Kidney (tissue), 14 donors: ENCODE results near the gene IRX4. TPM values are rescaled to one million over a fixed set of nuclear protein-coding genes. Genes with fewer than 3 reads are reported as not detected.

Source experiments
- DNase-seq, 5 donors: peaks; one replicate each; pipeline ENCODE4 v3.0.0-alpha.2; 2013 to 2020
- FAIRE-seq: peaks from 2 replicates; lab custom pipeline; 2012; peaks lifted over from hg19 to GRCh38; lab: Jason Lieb, UNC
- H3K27ac ChIP-seq, 2 donors: one replicate each; pipeline ENCODE4 v1.7.0; 2013; ENCODE audit warnings: low read depth in 2 of 2, low read length in 2 of 2, inconsistent platforms in 1 of 2
- H3K27me3 ChIP-seq: one replicate; pipeline ENCODE4 v1.7.1; 2013; ENCODE audit warnings: low read length, inconsistent platforms; ENCODE audit not compliant: control insufficient read depth, insufficient read depth
- H3K36me3 ChIP-seq, 3 donors: one replicate each; pipeline versions ENCODE4 v1.7.0 to v1.7.1; 2013; ENCODE audit warnings: low read length in 3 of 3, control low read depth in 1 of 3, inconsistent platforms in 1 of 3; ENCODE audit not compliant: insufficient read depth in 3 of 3, control insufficient read depth in 2 of 3
- H3K4me1 ChIP-seq, 3 donors: one replicate each; pipeline versions ENCODE4 v1.7.0 to v1.7.1; 2013; ENCODE audit warnings: low read length in 3 of 3, inconsistent platforms in 1 of 3, low read depth in 1 of 3; ENCODE audit not compliant: control insufficient read depth in 2 of 3, insufficient read depth in 2 of 3
- H3K4me3 ChIP-seq, 3 donors: one replicate each; pipeline versions ENCODE4 v1.7.0 to v1.8.1; 2013; ENCODE audit warnings: low read length in 3 of 3, control low read depth in 1 of 3, inconsistent platforms in 1 of 3
- H3K9ac ChIP-seq, 3 donors: one replicate each; pipeline versions ENCODE4 v1.7.0 to v1.7.1; 2013; ENCODE audit warnings: low read length in 3 of 3, control low read depth in 1 of 3, inconsistent platforms in 1 of 3
- H3K9me3 ChIP-seq, 3 donors: one replicate each; pipeline versions ENCODE4 v1.7.0 to v1.7.1; 2013; ENCODE audit warnings: low read length in 3 of 3, control low read depth in 1 of 3, inconsistent platforms in 1 of 3; ENCODE audit not compliant: control insufficient read depth in 2 of 3, insufficient read depth in 1 of 3
- intact Hi-C: fragments of 100-400 bp; cut with DNase I; formaldehyde crosslinking; loops from one replicate; pipeline ENCODE4 v1.11.1; 2022
- polyA plus RNA-seq: library from polyadenylated mRNA; stranded (reverse); fragments of 350-450 nt; fragmentation: Illumina TruSeq; extraction: RNeasy Lipid Tissue Mini Kit (QIAGEN cat#74804); gene quantifications from one replicate; pipeline ENCODE4 v1.2.3, GENCODE V29; 2014; ENCODE audit warnings: low read depth, low replicate concordance; ENCODE audit not compliant: insufficient read depth
- total RNA-seq: library from RNA; stranded (reverse); fragmentation: NEBNext Ultra II Directional; extraction: Animal tissue kit (Norgen Biotek cat#: 25700); gene quantifications from one replicate; pipeline ENCODE4 v1.2.1, GENCODE V29; 2021
- TF ChIP-seq, protein P1 (sequence below): IDR thresholded peaks from 3 replicates; pipeline ENCODE4 v1.5.1; 2012; ENCODE audit warnings: mild to moderate bottlenecking, moderate library complexity, borderline replicate concordance; ENCODE audit not compliant: insufficient read depth; ENCODE audit errors: extremely low read depth
- donor health status: control.
- donor health status: control.
- donor health status: control.
- donor health status: control.
- donor health status: control.
- donor health status: DM: yes; HTN: yes; CAD: no.
- donor health status: Normal renal cell carcinoma (clear cell type).

Gene IRX4
- total and polyA plus RNA-seq, 2 donors from 2014 or later, result not detected

DNA sequence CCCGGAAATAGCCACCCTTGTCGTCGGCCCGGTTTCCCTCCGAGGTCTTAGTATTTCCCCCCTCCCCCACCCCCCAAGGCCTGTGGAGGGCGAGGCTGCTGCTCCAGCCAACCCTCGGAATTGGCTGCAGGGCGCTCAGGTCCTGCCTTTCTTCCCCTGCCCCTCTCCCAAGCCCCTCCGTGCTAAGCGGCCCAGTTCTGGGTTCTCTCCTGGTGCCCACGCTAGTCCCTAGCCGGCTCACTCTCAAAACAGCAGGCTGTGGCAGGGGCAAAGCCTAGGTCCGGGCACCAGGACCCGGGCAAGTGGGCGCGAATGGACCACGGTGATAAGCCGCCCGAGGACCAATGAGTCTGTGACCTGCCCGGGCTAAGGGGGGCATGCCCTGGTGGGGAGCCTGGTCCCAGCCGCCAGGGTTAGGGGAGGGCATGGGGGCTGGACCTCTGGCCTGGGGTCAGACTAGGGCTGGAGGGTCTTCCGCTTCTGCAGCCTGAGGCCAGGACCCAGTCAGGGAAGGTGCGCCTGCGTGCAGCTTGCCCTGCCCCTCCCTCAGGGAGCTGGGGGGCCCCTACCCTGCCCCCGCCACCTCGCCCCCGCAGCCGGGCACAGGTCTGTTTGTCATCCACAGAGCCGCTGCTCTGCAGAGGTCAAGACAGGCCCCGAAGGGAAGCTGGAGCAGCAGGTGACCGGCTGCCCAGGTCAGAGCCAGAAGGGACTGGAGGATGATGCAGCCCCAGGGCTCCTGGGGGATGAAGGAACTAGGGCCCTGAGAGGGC, 5.0 kb upstream of the IRX4 start:
- no peak overlapping the region for H3K9ac ChIP-seq
- no peak overlapping the region for H3K27ac ChIP-seq
- H3K4me1 ChIP-seq, result no peaks in the 10 kb centered on the region
- DNase-seq (peak in 1 of 5 donors; percentile 59), FAIRE-seq (no peak)
- no peaks in the 10 kb centered on the region for H3K9me3 ChIP-seq
- no peak overlapping the region for H3K4me3 ChIP-seq
- TF ChIP-seq, protein P1, sequence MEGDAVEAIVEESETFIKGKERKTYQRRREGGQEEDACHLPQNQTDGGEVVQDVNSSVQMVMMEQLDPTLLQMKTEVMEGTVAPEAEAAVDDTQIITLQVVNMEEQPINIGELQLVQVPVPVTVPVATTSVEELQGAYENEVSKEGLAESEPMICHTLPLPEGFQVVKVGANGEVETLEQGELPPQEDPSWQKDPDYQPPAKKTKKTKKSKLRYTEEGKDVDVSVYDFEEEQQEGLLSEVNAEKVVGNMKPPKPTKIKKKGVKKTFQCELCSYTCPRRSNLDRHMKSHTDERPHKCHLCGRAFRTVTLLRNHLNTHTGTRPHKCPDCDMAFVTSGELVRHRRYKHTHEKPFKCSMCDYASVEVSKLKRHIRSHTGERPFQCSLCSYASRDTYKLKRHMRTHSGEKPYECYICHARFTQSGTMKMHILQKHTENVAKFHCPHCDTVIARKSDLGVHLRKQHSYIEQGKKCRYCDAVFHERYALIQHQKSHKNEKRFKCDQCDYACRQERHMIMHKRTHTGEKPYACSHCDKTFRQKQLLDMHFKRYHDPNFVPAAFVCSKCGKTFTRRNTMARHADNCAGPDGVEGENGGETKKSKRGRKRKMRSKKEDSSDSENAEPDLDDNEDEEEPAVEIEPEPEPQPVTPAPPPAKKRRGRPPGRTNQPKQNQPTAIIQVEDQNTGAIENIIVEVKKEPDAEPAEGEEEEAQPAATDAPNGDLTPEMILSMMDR, result no peak
- H3K27me3 ChIP-seq, result peaks cover 20% of the 10 kb centered on the region
- no peaks in the 10 kb centered on the region for H3K36me3 ChIP-seq
- intact Hi-C loops, result no loop called here

DNA sequence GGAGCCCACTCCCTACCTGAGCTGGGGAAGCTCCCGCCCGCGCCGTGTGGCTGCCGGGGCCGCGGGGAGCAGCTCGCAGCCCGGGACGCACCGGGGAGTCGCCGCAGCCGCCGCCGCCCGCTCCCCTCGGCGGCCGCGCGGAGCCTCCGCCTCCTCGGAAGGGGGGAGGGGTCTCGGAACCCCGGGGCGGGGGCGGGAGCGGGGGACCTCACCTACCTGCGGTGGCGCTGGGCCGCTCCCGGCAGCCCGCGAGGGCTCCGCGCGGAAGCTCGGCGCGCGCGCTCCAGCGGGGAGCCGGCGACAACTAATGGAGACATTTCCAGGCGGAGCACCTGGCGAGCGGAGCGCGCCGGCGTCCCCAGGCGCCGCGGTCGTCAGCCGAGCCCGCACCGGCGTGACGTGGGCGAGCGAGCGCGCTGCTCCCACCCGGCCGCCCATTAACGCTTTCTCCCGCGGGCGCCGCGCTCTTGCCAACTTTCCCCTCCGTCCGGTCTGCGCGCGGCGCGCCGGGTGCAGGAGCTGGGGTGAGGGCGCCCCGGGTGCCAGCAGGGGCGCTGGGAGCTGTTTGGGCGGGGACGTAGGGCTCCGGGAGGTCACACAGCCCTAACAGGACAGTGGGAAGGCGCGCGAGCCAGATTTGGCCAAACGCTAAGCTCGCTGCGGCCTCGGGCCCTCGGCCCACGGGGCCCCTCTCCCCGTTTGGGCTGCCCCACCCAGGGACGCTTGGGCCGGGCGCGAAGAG, 4.3 kb upstream of the IRX4 start:
- Histone ChIP-seq H3K36me3 (no peaks in the 10 kb centered on the region), H3K27ac (no peak overlapping the region), H3K4me1 (no peaks in the 10 kb centered on the region), H3K4me3 (no peak overlapping the region), H3K9me3 (no peaks in the 10 kb centered on the region), H3K27me3 (peaks cover 20% of the 10 kb centered on the region), H3K9ac (no peak overlapping the region)
- intact Hi-C loops, result no loop called here
- DNase-seq, result peak in 1 of 5 donors; percentile 61
- TF ChIP-seq, protein P1, result no peak
- FAIRE-seq, result no peak

DNA sequence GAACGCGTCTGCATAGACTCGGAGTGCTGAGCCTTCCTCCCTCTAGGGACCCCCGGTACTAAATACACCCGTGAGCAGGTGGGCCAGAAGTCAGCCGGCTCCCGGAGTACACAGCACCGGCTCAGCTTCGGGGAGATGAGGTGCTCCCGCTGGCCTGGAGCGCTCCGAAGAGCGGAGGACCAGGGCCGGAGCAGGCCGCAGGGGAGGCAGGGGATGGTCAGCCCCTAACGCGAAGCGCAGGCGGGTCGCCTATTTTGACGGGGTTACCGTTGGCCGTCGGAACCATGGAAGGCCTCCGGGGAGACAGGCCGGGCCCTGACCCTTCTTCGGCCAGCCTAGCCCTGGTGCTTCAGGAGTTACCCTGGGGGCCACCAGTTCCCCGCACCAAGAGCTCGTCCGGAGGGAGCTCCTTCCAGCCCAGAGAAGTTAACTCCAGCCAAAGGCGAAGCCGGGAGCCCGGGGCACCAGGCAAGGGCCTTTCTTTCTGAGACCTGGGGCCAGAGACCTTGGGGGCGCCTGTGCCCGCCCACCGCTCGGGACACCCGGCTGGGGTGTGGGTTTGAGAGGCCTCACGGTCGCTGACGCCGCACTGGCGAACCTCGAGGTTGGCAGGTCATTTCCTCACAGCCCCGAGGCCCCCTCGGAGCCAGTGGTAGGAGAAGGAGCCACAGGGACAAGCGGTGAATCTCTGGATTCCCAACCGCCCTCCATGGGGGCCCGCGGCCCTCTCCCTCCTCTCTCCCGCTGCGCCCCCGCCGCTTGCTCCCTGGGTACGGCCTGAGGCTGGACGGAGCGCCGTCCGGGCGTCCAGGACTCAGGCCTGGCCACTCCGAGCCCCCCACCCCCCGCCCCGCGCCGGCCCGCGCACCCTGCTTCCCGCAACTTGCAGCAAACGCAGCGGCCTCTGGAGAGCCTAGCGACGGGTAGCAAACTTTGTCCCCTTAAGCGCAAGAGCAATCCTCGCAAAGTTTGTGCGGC, 3.4 kb upstream of the IRX4 start:
- DNase-seq, result peak in 1 of 5 donors; percentile 69
- intact Hi-C loops, result no loop called here

More for the DNA sequence above, 3.4 kb upstream of the IRX4 start:
- TF ChIP-seq, protein P1, result no peak
- no peak for FAIRE-seq
- no peaks in the 10 kb centered on the region for H3K9me3 ChIP-seq
- no peak overlapping the region for H3K9ac ChIP-seq
- peaks cover 23% of the 10 kb centered on the region for H3K27me3 ChIP-seq
- no peaks in the 10 kb centered on the region for H3K4me1 ChIP-seq
- no peak overlapping the region for H3K27ac ChIP-seq
- no peaks in the 10 kb centered on the region for H3K36me3 ChIP-seq
- no peak overlapping the region for H3K4me3 ChIP-seq
